KMS-11 (cell line): ENCODE data around the gene TSPAN9.

Experiments
- H2AFZ ChIP-seq: fragments of 200-600 bp; sonication (generic); 2 replicates; pipeline ENCODE4 v1.6.1; 2016; ENCODE audit warnings: antibody characterized with exemption, mixed run types, low read depth
- H3K27ac ChIP-seq: fragments of 200-600 bp; sonication (generic); 2 replicates; pipeline ENCODE4 v1.6.1; 2016; ENCODE audit warnings: mild to moderate bottlenecking, mixed run types
- H3K27me3 ChIP-seq: fragments of 200-600 bp; sonication (generic); 2 replicates; pipeline ENCODE4 v1.6.1; 2017; ENCODE audit warnings: mild to moderate bottlenecking, low read depth, mixed run types, moderate library complexity; ENCODE audit not compliant: insufficient read depth
- H3K36me3 ChIP-seq: fragments of 200-600 bp; sonication (generic); 2 replicates; pipeline ENCODE4 v1.6.1; 2017; ENCODE audit warnings: mild to moderate bottlenecking, mixed run types; ENCODE audit not compliant: insufficient read depth
- H3K4me1 ChIP-seq: fragments of 200-600 bp; sonication (generic); 2 replicates; pipeline ENCODE4 v1.6.1; 2016; ENCODE audit warnings: mild to moderate bottlenecking, low read depth, mixed run types; ENCODE audit not compliant: poor library complexity, severe bottlenecking
- H3K4me2 ChIP-seq: fragments of 200-600 bp; sonication (generic); 2 replicates; pipeline ENCODE4 v1.7.0; 2016; ENCODE audit warnings: mild to moderate bottlenecking, mixed run types
- H3K4me3 ChIP-seq: fragments of 200-600 bp; sonication (generic); IDR thresholded peaks from 2 replicates; pipeline ENCODE4 v1.6.1; 2017; ENCODE audit warnings: low read depth, low read length, mixed read lengths; ENCODE audit not compliant: insufficient read depth
- H3K79me2 ChIP-seq: fragments of 200-600 bp; sonication (generic); 2 replicates; pipeline ENCODE4 v1.6.1; 2016; ENCODE audit warnings: low read depth, mixed run types; ENCODE audit not compliant: insufficient read depth
- H3K9ac ChIP-seq: fragments of 200-600 bp; sonication (generic); 2 replicates; pipeline ENCODE4 v1.6.1; 2016; ENCODE audit warnings: mild to moderate bottlenecking, mixed run types
- H4K20me1 ChIP-seq: fragments of 200-600 bp; sonication (generic); 2 replicates; pipeline ENCODE4 v1.6.1; 2016; ENCODE audit warnings: mild to moderate bottlenecking, mixed run types; ENCODE audit not compliant: insufficient read depth
- CTCF ChIP-seq: fragments of 200-600 bp; sonication (generic); conservative IDR thresholded peaks from 2 replicates; pipeline ENCODE4 v1.6.1; 2017; ENCODE audit warnings: low read depth, mild to moderate bottlenecking, antibody characterized with exemption, low read length, moderate library complexity, mixed read lengths

The TSPAN9 gene

DNA sequence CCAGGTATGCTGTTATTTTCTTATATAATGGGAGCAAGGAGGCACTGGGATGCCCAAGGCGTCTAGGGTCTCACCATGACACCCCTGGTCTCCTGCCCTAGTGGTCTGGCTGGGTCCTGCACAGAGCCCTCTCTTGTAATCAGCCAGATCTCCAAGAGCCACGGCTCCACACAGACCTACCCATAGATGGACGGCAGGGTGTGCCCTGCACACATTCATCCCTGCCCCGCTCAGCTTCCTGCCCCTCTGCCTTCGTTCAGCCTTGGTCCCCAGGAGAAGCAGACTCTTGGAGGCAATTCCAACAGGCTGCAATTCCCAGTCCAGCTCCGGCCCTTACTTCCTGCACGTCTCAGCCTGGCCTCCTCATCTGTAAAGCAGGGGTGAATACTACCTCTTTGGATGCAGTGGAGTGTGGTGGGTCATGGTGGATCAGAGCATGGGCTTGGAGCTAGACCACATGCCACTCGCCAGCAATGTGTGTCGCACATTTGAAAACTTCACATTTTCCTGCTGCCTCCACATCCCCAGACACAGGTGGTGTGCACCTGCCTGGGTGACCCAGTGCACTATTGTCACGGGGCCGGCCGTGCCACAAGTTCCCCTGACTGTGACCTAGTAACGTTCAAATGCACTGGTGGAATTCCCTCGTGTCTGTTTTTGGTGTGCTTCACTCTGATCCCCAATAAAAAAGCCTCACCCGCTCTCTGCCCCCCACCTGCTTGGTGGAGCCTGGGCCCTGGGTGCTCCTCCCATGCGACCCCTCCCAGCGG, 242.7 kb downstream of the TSPAN9 start:
- H3K27ac ChIP-seq, result no peak overlapping the region

DNA sequence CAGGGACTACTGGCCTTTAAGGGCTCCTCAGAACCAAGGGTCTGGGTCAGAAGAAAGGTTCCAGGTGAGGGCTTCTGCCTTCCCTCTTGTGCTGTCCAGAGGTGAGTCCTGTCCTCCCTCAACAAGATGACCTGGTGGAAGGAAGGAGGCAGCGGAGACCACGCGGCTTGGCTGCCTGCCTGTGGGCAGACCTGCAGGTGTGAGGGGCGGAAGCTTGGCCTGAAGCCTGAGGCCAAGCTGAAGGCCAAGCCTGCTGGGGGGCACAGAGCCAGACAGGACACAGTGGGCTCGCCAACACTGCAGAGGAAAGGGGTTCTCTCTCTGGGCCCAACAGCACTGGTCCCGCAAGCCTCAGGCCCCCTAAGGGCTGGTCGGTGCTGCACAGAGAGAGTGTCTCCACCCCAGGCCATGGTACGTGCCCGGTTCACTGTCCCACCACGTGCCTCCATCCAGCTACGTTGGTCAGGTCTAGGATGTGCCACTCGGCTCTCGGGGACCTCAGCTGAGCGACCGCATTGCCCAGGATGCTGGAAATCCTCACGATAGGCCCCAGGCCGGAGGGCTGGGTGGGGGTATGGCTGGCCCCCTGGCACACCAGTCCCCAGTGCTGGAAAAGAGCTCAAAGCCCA, 243.8 kb downstream of the TSPAN9 start:
- H2AFZ ChIP-seq, result no peak overlapping the region
- H3K36me3 ChIP-seq, result no peaks in the 10 kb centered on the region
- TF ChIP-seq CTCF, result no peak
- H3K27me3 ChIP-seq, result peaks cover 6% of the 10 kb centered on the region; the same call in 1 of the 2 replicates
- no peaks in the 10 kb centered on the region for H3K79me2 ChIP-seq
- no peaks in the 10 kb centered on the region for H4K20me1 ChIP-seq
- no peak overlapping the region for H3K9ac ChIP-seq
- H3K27ac ChIP-seq, result no peak overlapping the region
- H3K4me1 ChIP-seq, result no peaks in the 10 kb centered on the region
- H3K4me2 ChIP-seq, result no peak overlapping the region
- H3K4me3 ChIP-seq, result no peak overlapping the region

More for the DNA sequence above, 242.7 kb downstream of the TSPAN9 start:
- Histone ChIP-seq H3K79me2 (no peaks in the 10 kb centered on the region), H3K9ac (no peak overlapping the region), H3K4me3 (no peak overlapping the region), H3K36me3 (no peaks in the 10 kb centered on the region), H2AFZ (no peak overlapping the region), H4K20me1 (no peaks in the 10 kb centered on the region), H3K4me1 (no peaks in the 10 kb centered on the region), H3K27me3 (peaks cover 5% of the 10 kb centered on the region; the same call in 1 of the 2 replicates), H3K4me2 (no peak overlapping the region)
- no peak for TF ChIP-seq CTCF

DNA sequence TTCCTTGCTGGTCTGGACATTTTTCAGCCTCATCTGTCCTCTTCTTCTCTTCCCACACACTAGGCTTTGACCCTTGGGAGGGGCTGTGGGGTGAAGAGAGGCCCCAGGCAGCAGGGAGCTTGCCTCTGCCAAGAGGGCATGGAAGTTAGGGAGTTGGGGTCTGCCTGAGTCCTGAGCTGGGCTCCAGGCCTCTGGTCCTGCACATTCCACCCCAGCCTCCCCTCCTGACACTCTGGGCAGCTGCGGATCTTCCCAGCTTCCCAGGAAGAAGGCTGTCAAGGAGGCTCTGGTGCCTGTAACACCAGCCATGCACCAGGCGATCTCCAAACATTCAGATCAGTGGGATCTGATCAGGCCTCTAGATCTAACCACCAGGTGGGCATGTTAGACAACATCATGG, 244.7 kb downstream of the TSPAN9 start:
- TF ChIP-seq CTCF, result no peak
- Histone ChIP-seq H3K36me3 (no peaks in the 10 kb centered on the region), H3K4me1 (no peaks in the 10 kb centered on the region), H2AFZ (no peak overlapping the region), H4K20me1 (no peaks in the 10 kb centered on the region), H3K9ac (no peak overlapping the region), H3K27ac (no peak overlapping the region), H3K27me3 (peaks cover 6% of the 10 kb centered on the region; the same call in 1 of the 2 replicates), H3K4me3 (no peak overlapping the region), H3K79me2 (no peaks in the 10 kb centered on the region), H3K4me2 (no peak overlapping the region)

DNA sequence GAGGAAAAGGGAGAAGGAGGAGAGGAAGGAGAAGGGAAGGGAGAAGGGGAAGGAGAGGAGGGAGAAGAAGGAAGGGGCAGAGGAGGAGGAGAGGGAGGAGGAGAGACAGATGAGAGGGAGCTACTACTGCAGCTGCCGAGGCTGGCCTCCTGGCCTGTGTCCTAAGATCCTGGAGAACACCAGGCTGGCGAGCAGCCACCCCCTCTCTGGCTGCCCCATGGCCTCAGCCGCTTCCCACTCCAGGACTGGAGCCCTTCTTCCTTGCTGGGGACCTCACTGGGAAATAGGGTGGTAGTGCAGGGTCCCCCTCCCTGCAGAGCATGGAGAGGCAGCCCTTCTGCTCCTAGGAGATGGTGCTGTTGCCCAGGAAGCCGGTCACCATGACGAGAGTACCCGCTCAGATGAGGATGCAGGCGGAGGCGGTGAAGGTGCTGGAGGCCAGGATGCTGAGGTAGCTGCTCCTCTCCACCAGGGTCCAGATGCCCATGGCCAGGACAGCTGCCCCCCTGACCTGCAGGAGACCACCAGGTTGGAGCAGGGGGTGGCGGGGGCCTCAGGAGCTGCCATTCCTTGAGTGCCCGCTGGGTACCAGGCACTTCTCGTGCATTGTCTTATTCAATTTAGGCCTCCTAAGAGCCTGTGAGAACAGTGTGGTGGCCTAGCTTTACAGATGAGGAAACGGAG, 246.0 kb downstream of the TSPAN9 start:
- peaks cover 16% of the 10 kb centered on the region for H3K27me3 ChIP-seq

More for the DNA sequence above, 246.0 kb downstream of the TSPAN9 start:
- TF ChIP-seq CTCF, result no peak
- Histone ChIP-seq H3K4me1 (no peaks in the 10 kb centered on the region), H3K27ac (no peak overlapping the region), H3K4me3 (no peak overlapping the region), H2AFZ (no peak overlapping the region), H3K36me3 (no peaks in the 10 kb centered on the region), H4K20me1 (no peaks in the 10 kb centered on the region), H3K9ac (no peak overlapping the region), H3K79me2 (no peaks in the 10 kb centered on the region), H3K4me2 (no peak overlapping the region)
